C4-2B (cell line): ENCODE data around the gene PRRT4.

ENCODE experiments used
- H3K27ac ChIP-seq: fragments of 450-650 bp; 2 replicates; pipeline ENCODE4 v1.5.1; 2017
- CTCF ChIP-seq: fragments of 450-650 bp; conservative IDR thresholded peaks from 2 replicates; pipeline ENCODE4 v1.5.1; 2017; ENCODE audit warnings: mild to moderate bottlenecking
- ZFX ChIP-seq: fragments of 450-650 bp; IDR thresholded peaks from 2 replicates; pipeline ENCODE4 v1.6.1; 2017

PRRT4 gene

GRCh38 chr7:128366986-128367385 lies 5.5 kb upstream of the PRRT4 start:
- H3K27ac ChIP-seq = no peak overlapping the region
- TF ChIP-seq ZFX = no peak
- TF ChIP-seq CTCF = no peak

- no peak for TF ChIP-seq ZFX
- TF ChIP-seq CTCF = no peak
- H3K27ac ChIP-seq = no peak overlapping the region
These were observed 4.8 kb upstream of the PRRT4 start for GRCh38 chr7:128366300-128366699.

- no peak for TF ChIP-seq ZFX
- TF ChIP-seq CTCF = no peak
- H3K27ac ChIP-seq = no peak overlapping the region
These were observed 3.9 kb upstream of the PRRT4 start for GRCh38 chr7:128365432-128365831.

- no peak overlapping the region for H3K27ac ChIP-seq
- no peak for TF ChIP-seq CTCF
- no peak for TF ChIP-seq ZFX
These were observed 2.8 kb upstream of the PRRT4 start for GRCh38 chr7:128364166-128364870.

GRCh38 chr7:128363261-128363721 lies 1.8 kb upstream of the PRRT4 start:
- TF ChIP-seq ZFX (no peak), CTCF (no peak)
- no peak overlapping the region for H3K27ac ChIP-seq

GRCh38 chr7:128362670-128363069 lies 1.2 kb upstream of the PRRT4 start:
- TF ChIP-seq CTCF (no peak), ZFX (no peak)
- no peak overlapping the region for H3K27ac ChIP-seq

- no peak overlapping the region for H3K27ac ChIP-seq
- TF ChIP-seq CTCF (no peak), ZFX (no peak)
These were observed 1.2 kb downstream of the PRRT4 start for GRCh38 chr7:128360359-128360678.
